NCI-H1436 treated with DMSO at 0.1 percent for 48 hours (cell line): ENCODE data around the gene STXBP6.
"Not testable (repeated sequence)": the region's sequence is repeated elsewhere in the genome, so short reads cannot be mapped to it uniquely, and the experiment has no call there.

ENCODE experiments used
- DNase-seq: peaks from one replicate; lab custom pipeline; 2025; lab: John Stamatoyannopoulos, UW

STXBP6 gene

DNA sequence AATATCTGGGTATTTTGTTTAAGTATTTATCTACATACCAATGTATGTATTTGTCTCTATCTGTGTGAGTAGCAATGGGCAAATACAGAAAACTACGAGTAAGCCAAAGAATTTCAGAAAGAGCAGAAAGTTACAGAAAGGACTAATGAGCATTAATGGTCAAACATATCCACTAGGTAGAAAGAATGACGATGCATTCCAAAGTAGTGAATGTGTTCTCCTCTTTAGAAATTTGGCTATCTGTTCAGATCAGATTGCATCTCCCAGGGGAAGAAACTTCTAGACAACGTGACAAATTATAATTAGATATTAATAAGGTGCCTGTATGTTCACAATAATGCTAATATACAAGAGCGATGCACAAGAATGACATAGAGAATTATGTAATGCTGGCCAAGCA lies 221.5 kb downstream of the STXBP6 start:
- no peak for DNase-seq

DNA sequence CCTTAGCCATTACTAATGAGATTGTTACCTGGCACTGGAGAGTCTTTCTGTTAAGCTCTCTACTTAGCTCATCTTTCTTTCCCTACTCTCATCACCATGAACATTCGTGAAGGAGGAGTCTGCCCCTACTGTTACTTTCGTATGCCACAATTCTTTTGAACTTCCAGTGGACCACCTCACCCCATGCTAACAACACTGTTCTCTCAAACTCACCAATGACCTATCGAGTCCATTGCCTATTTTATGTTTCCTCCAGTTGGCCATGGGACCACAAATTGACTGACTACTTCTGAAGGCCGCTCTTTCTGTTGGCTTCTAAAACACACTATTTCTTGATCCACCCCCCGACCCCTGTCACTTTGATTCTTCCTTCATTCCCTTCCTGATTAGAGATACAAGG lies 223.6 kb downstream of the STXBP6 start:
- no peak for DNase-seq

DNA sequence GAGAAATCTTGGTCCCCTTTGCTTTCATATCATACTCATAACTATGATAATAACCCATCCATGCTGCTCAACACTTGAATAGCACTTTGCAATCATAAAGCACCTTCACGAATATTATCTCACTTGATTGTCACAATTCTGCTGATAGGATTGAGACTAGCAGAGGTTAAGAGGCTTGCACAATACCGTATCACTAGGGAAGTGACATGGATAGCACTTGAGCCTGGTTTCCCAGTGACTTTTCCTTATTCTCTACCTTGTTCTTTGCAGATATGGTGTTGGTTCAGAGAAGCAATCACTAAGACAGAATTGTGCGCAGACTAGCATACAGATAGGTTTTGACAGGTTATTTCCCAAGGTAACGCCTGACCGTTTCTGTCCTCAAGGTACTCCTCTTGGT lies 229.3 kb downstream of the STXBP6 start:
- DNase-seq = no peak

GRCh38 chr14:24818823-24819341 lies 231.1 kb downstream of the STXBP6 start:
- no peak for DNase-seq

DNA sequence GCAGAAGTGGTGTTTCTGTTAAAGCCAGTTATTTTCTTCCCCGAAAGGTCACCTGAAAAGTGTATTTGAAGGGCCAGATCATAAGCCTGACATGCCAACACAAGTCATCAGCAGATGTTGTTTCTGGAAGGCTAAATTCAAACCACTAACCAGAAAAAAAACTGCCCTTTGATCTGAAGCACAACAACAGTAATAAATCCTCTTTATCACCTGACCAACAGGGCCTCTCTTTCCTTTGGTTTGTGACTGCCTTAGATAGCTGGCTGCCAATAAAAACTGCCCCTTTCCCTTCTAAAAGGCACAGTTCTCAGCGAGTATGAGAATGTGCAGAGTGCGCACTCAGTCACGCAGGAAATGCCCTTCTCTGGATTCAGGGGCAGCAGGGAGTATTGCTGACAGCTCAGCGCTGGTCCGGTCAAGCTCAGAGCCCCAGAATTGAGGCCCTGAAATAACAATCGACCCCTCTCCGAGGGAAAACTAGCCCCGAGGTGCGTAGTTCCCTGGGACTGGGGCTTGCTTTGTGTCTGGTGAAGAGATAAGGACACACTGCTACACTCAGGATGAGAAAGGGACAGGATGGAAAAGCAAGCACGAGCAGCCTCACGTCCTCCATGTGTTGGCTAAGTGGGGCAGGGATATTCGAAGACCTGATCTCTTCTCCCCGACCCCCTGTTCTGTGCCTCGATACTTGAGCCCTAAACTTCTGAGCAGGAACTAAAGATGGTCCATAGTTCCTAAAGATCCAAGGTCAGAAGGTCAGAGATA lies 231.7 kb downstream of the STXBP6 start:
- no peak for DNase-seq

DNA sequence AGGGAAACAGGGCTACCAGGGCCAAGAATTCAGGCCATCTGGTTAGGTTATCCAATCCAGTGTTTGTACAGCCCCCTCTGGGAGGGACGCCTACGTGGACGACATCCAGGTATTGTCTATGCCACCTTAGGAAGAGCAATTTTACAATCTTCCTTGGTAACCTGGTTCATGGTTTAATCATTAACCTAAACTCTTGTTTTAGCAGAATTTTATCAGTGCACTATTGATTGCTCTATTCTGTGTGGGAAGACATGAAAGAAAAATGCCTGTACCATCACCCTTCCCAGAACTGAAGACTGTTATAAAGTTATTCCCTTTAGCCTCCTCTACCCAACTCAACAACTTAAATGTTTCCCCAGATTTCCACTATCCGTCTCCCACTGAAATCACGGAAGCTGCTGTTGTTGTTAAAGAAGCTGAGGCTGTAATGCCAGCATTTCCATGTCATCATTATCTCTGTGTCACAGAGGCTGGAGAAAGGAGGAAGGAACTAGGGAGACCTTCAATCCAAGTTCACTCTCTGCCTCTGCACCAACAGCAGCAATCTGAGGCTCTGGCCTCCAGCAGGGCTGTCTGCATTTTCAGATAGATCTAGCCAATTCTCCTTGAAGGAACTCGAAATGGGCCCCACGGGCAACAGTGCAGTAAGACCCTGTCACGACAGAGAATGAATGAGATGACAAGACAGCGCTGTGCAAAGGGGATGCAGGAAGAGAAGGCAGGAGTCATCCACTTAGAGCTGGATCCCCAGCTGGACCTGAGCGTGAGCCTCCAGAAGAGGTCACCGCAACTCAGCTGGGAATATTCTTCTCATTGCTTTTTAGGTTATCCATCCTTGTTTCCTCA lies 232.5 kb downstream of the STXBP6 start:
- no peak for DNase-seq

DNA sequence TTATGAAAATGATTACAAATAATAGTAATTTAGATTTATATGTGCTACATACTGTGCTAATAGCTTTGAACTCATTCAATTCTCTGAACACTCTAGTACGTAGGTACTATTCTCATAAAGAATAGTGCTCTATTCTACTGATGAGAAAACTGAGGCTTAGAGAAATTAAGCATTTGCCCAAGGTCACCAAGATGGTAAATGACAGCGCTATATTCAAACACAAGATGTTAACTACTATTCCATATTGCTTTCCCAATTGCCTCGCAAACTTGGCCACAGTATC lies 233.1 kb downstream of the STXBP6 start:
- no peak for DNase-seq

DNA sequence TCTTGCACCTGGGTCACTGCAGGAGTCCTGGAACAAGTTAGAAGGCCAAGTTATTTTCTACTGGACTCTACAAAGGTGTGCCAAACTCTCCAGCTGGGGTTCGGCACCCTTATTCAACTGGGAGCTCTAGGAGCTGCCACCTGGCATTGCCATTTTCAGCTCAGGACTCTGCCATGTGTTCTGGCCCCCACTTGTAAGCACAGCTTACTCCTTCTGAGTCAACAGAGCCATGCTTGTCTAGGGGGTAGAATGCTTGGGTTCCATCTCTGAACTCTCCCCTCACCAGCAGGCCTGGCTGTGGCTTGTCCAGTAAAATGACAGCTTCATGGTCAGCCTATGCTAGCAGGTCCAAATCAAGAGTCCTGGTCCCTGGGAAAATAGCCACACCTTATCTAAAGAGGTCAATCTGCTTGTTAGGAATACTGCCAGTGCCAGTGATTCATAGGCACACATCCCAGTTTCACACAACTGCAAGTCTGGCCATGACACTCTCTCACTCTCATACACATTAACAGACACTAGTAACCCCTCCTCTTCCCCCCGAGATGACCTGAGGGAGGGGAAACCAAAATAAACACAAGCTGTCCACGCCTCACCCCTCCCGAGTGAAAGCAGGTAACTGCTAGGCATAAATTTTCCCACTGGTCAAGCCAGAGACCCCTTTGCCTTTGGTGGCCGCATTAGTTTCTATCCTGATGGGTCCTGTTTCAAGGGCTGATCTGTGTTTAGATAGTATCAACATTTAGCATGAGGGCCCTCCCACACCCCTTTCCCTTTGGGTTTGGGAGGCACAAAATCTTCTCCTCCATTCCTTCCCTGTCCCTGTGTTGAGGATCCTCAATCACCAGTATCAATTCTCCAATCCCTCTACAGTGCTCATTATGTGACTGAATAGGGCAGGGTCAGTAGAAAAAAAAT lies 233.7 kb downstream of the STXBP6 start:
- no peak for DNase-seq

- DNase-seq = no peak
Measured at GRCh38 chr14:24815543-24815942, 234.4 kb downstream of the STXBP6 start.

DNA sequence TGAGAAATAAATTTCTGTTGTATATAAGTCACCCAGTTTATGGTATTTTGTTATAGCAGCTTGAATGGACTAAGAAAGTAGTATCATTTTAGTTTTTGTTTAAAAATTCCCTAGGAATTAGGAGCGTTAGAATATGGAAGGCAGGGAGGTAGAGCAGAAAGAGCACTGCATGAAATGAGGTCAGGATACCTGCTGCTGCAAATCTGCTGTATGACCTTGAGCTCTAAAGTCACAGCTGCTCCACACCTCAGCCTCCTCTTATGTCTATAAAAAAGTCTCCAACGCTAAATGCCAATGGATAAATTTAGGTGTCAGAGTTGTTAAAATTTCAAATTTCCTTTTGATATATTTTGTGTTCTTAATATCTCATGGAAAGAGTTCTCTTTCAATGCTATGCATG lies 235.0 kb downstream of the STXBP6 start:
- DNase-seq = no peak

DNA sequence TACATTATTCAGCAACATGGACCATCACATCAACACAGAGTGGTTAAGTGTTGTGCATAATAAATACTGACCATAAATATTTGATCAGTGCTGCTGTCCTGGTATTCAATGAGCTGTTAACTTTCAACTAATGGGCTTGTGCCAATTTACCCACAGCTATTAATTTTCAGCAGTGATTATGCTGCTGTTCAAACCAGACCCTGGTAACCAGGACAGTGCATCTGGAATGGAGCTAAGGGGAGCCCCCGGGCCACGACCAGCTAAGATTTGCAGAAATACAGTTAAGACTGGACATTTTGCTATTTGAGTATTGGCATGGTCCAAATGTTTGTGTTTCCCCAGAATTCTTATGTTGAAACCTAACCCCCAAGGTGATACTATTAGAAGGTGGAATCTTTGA lies 235.6 kb downstream of the STXBP6 start:
- no peak for DNase-seq

GRCh38 chr14:24813819-24814259 lies 236.1 kb downstream of the STXBP6 start:
- no peak for DNase-seq

DNA sequence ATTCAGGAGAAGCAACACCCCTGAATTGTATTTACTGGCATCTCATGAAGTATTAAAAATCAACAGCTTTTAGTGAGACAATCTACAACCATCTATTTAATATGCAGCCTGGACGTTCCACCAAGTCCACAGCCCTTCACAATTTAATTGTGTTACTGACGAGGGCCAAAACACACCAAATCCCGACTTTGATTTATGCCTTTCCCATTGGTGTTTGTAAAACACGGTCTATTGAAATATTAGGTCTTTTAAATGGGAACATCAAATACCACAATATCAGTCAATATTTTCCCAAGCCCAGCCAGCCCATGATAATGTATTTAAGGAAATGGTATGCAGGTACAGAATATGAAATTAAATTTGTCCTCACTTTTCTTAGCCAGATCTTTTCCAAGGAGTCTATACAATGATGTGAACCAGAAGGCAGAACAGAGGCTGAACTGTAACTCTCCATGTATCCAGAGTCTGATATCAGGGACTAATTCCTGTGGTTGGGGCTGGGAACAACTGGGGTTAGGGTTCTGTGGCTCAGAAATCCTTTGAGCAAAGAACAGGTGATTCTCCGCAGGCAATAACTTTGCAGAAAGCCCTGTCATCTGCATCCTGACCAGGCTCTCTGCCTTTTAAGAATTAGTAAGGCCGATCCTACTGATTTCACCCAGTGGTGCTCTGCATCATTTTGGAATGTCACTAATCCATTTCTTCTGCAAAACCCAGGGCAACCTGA lies 236.7 kb downstream of the STXBP6 start:
- no peak for DNase-seq

- no peak for DNase-seq
Measured at GRCh38 chr14:24809135-24809534, 240.8 kb downstream of the STXBP6 start.

GRCh38 chr14:24808412-24808811 lies 241.5 kb downstream of the STXBP6 start:
- DNase-seq = no peak

DNA sequence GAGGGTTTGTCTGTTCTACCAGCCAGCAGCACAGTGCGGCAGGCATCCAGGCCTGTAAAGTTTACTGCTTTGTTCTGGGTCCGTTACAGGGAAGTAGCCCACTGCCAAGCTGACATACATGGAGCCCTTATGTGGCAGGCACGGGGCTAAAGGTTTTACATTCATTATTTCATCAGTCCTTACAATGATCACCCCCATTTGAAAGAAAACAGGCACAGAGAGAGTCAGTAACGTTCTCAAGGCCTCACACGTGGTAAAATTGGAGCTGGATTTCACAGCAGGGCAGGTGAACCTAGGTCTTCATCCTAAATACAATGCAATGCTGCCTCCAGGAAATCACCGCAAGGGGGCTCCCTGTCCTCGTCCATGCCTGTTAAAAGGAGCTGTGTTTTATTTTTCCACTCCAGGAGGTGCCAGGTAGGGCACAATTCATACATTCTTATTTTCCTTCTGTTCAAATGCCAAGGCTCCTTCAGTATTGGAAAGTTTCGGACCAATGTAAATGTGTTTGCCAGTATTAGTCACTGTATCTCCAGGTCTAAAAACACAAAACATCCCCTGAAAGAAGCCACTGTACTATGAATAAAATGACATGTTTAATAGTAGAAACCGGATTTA lies 243.8 kb downstream of the STXBP6 start:
- DNase-seq = no peak

GRCh38 chr14:24804552-24805212 lies 245.3 kb downstream of the STXBP6 start:
- no peak for DNase-seq

GRCh38 chr14:24803933-24804494 lies 245.9 kb downstream of the STXBP6 start:
- no peak for DNase-seq

DNA sequence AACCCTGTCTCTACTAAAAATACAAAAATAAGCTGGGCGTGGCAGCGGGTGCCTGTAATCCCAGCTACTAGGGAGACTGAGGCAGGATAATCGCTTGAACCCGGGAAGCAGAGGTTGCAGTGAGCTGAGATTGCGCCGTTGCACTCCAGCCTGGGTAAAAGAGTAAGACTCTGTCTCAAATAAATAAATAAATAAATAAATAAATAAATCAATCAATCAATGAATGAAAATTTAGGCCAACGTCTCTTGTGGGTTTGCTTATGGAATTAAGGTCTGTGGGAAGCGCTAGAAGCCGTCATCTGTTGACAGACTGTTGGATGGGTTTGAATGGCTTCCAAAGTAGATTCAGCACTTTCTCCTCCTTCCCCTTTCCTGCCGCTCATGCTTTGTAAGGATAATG lies 246.5 kb downstream of the STXBP6 start:
- not testable (repeated sequence) for DNase-seq

DNA sequence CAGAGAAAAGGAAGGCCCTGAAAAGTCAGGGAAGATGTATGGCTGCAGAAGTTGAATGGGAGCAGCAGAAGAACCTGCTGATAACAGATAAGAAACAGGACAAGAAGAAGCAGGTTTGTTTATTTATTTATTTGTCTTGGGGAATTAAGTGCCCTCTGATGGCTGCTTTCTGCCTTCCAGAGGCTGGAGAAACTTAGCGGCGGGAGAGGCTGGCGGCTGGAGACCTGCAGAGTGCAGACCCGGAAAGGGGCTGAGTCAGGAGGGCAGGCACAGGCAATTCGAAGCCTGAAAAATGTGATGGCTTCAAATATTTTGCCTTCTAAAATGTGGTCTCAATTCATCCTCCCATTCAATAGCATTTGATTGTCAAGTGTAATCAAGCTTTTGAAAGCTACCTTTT lies 247.7 kb downstream of the STXBP6 start:
- DNase-seq = no peak
